ENCODE results near the gene NATD1.

DNA sequence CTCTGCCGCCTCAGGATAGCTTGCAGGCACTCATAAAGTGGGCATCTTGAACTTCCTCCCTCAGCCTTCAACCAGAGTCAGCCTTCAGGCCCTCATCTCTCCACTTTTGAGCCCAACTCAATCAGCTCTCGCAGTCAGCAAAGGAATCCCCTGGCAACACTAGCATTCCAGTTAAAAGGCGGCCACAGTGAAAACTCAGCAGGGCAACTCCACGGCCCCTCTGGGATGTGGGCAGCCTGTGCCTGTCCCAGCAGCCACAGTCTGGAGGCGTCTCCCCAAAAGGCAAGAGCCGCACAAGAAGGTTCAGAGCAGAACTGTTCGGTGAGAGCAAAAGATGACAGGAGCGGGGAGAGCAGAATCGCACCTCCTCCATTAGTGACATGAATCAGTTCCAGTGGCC is 48.3 kb downstream of the NATD1 start:
- TF ChIP-seq, protein P1, sequence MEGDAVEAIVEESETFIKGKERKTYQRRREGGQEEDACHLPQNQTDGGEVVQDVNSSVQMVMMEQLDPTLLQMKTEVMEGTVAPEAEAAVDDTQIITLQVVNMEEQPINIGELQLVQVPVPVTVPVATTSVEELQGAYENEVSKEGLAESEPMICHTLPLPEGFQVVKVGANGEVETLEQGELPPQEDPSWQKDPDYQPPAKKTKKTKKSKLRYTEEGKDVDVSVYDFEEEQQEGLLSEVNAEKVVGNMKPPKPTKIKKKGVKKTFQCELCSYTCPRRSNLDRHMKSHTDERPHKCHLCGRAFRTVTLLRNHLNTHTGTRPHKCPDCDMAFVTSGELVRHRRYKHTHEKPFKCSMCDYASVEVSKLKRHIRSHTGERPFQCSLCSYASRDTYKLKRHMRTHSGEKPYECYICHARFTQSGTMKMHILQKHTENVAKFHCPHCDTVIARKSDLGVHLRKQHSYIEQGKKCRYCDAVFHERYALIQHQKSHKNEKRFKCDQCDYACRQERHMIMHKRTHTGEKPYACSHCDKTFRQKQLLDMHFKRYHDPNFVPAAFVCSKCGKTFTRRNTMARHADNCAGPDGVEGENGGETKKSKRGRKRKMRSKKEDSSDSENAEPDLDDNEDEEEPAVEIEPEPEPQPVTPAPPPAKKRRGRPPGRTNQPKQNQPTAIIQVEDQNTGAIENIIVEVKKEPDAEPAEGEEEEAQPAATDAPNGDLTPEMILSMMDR (IDR thresholded peaks at IDR 0.05): no peak
- TF ChIP-seq POLR2A (IDR thresholded peaks at IDR 0.05; ENCODE audit: low read length): no peak
- TF ChIP-seq ESRRA (IDR thresholded peaks at IDR 0.05; ENCODE audit: borderline replicate concordance, low read length): no peak
- no peak for TF ChIP-seq JUN (IDR thresholded peaks at IDR 0.05)
- no peak for TF ChIP-seq RAD21 (conservative IDR thresholded peaks at IDR 0.05 in 1 of 2, IDR thresholded peaks at IDR 0.05 in 1 of 2)
- TF ChIP-seq, protein P2, sequence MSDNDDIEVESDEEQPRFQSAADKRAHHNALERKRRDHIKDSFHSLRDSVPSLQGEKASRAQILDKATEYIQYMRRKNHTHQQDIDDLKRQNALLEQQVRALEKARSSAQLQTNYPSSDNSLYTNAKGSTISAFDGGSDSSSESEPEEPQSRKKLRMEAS (IDR thresholded peaks at IDR 0.05): no peak
- TF ChIP-seq, protein P3, sequence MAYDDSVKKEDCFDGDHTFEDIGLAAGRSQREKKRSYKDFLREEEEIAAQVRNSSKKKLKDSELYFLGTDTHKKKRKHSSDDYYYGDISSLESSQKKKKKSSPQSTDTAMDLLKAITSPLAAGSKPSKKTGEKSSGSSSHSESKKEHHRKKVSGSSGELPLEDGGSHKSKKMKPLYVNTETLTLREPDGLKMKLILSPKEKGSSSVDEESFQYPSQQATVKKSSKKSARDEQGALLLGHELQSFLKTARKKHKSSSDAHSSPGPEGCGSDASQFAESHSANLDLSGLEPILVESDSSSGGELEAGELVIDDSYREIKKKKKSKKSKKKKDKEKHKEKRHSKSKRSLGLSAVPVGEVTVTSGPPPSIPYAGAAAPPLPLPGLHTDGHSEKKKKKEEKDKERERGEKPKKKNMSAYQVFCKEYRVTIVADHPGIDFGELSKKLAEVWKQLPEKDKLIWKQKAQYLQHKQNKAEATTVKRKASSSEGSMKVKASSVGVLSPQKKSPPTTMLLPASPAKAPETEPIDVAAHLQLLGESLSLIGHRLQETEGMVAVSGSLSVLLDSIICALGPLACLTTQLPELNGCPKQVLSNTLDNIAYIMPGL (CRISPR knock-in tag; IDR thresholded peaks at IDR 0.05; ENCODE audit: borderline replicate concordance): no peak
- no peak for TF ChIP-seq CBX8 (IDR thresholded peaks at IDR 0.05)
- no peak for TF ChIP-seq KDM1A (IDR thresholded peaks at IDR 0.05; ENCODE audit: low read depth)

Measured in A549 (cell line).